KOPT-K1 (cell line): ENCODE measurements around the gene KLF1.
"Not testable (repeated sequence)": the region's sequence is repeated elsewhere in the genome, so short reads cannot be mapped to it uniquely, and the experiment has no call there.

Source experiments
- H3K27ac ChIP-seq: fragments of 200-600 bp; sonication (generic); 2 replicates; pipeline ENCODE4 v1.5.1; 2016; ENCODE audit warnings: antibody characterized with exemption, mild to moderate bottlenecking, low read depth, low read length; ENCODE audit not compliant: poor library complexity, severe bottlenecking
- H3K36me3 ChIP-seq: fragments of 200-600 bp; sonication (generic); 2 replicates; pipeline ENCODE4 v1.5.1; 2017; ENCODE audit warnings: antibody characterized with exemption, mild to moderate bottlenecking, low read length, moderate library complexity; ENCODE audit not compliant: insufficient read depth
- H3K9me3 ChIP-seq: fragments of 200-600 bp; sonication (generic); 2 replicates; pipeline ENCODE4 v1.5.1; 2017; ENCODE audit warnings: antibody characterized with exemption, low read length, mild to moderate bottlenecking; ENCODE audit not compliant: insufficient read depth, poor library complexity, severe bottlenecking

KLF1 gene

GRCh38 chr19:12886969-12887747 lies at the start of gene KLF1:
Gene KLF1 (minus strand): TSS chr19:12887201. CDS start chr19:12887140, 61 bp downstream.
- peaks cover 21% of the 10 kb centered on the region for H3K9me3 ChIP-seq
- no peaks in the 10 kb centered on the region for H3K36me3 ChIP-seq
- no peak within 1 kb of the TSS for H3K27ac ChIP-seq

DNA sequence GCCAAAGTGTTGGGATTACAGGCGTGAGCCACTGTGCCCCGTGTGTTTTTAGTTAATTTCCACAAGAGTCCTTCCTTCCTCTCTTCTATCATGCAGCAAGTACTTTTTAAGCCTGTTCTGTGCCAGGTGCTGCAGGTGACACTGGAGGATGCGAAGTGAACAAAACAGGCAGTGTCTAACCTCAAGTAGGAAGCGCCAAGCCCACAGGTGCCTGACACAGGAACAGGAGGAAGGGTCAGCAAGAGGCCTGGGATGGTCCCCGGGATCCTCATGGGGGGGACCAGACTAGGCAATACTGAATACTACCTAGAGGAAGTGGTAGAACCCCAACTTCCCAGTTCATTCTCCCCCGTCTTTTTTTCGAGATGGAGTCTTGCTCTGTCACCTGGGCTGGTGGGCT lies 49.6 kb upstream of the KLF1 start:
- H3K36me3 ChIP-seq: peaks cover 31% of the 10 kb centered on the region
- peak overlapping the region; percentile 99 for H3K27ac ChIP-seq
- H3K9me3 ChIP-seq: no peaks in the 10 kb centered on the region

GRCh38 chr19:12935071-12935470 lies 48.1 kb upstream of the KLF1 start:
- Histone ChIP-seq H3K9me3 (no peaks in the 10 kb centered on the region), H3K27ac (peak overlapping the region; percentile 99), H3K36me3 (peaks cover 31% of the 10 kb centered on the region)

- Histone ChIP-seq H3K36me3 (peaks cover 34% of the 10 kb centered on the region), H3K9me3 (no peaks in the 10 kb centered on the region), H3K27ac (peak within 1 kb of the TSS; percentile 88)
Observed at GRCh38 chr19:12933287-12934072, 46.5 kb upstream of the KLF1 start, which contains the start of gene FARSA. Gene FARSA (minus strand): TSS chr19:12933711. CDS start chr19:12933696, 15 bp downstream.

DNA sequence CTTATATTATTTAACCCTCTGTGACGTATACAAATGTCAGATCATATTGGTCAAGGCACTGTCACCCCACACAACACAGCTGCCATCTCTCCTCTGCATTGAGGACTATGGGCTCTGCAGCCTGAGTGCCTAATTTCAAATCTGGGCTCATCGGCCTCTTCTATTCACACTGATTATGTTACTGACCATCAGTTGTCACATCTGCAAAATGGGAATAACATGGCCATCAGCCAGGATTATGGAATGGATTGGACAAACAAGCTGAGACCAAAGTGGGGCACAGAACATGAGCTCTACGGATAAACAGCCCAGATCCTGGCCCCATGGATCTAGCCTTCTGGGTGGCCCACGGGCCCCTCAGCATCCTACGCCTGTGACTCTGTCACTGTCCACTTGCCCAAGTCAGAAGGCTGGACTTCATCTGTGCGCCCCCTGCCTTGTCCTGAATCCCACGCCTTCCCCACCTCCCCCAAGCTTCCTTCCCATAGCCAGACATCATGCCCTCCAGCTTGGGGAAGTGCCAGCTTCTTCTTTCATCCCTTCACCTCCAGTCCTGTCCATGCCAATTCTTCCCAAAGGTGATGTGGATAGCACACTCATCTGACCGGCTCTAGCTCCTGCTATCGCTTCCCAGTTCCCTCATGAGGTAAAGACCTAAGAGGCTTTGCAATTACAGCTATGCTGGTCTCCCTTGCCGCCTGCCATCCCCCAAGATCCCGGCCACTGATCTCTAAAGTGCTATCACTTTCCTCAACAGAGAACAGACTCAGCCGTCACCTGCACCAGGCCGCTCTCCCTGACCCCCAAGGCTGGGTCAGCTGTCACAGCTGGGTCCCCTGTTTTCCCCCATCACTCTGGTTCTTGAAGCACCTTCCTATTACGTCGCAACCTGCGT lies 45.6 kb upstream of the KLF1 start:
- H3K36me3 ChIP-seq: peaks cover 42% of the 10 kb centered on the region
- H3K9me3 ChIP-seq: no peaks in the 10 kb centered on the region
- peak overlapping the region; percentile 88 for H3K27ac ChIP-seq

DNA sequence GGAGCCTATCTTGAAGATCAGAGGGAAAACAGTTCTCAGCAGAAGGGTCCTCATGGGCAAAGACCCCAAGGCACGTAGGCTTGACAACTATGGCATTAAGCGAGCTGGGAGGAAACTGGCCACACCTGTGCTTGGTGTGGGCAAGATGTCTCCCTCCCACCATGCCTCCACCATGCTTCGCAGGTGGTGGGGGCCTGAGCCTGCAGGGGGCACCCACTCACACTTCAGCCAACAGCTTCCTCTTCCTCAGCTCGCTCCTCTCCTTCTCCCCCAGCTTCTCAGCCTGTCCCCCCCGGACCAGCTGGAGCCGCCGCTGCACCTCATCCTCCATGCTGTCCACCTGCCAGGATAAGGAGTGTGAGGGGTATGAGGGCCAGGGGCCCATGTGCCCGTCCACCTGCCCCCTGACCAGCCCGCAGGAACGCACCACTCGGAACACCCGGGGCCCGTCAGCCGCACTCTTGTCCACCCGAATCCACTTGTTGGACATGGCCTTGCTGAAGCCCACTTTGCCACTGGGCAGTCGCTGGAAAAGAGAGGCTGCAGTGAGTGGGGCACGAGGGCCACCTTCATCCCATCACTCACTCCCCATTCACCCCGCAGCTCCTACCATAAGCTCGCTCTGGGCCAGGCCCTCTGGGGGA lies 43.1 kb upstream of the KLF1 start:
- Histone ChIP-seq H3K27ac (peak overlapping the region; percentile 34), H3K36me3 (peaks cover 67% of the 10 kb centered on the region), H3K9me3 (no peaks in the 10 kb centered on the region)

GRCh38 chr19:12924621-12925310 lies 37.8 kb upstream of the KLF1 start:
- H3K27ac ChIP-seq: no peak overlapping the region
- peaks cover 79% of the 10 kb centered on the region for H3K36me3 ChIP-seq
- H3K9me3 ChIP-seq: no peaks in the 10 kb centered on the region

DNA sequence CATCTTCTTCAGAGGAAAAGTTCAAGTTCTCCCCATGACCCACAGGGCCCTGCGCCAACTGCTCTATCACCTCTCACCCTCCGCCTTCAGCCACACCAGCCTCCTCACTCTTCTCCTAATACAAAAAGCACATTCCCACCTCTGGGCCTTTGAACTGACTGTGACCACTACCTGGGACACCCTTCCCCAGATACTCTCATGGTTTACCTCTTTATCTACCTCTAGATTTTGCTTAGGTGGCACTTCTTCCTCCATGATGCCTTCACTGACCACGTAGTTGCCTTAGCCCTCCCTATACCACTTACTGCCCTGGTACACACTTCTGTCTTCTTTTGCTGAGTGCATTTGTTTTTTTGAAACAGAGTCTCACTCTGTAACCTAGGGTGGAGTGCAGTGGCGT lies 36.0 kb upstream of the KLF1 start:
- peaks cover 61% of the 10 kb centered on the region for H3K36me3 ChIP-seq

DNA sequence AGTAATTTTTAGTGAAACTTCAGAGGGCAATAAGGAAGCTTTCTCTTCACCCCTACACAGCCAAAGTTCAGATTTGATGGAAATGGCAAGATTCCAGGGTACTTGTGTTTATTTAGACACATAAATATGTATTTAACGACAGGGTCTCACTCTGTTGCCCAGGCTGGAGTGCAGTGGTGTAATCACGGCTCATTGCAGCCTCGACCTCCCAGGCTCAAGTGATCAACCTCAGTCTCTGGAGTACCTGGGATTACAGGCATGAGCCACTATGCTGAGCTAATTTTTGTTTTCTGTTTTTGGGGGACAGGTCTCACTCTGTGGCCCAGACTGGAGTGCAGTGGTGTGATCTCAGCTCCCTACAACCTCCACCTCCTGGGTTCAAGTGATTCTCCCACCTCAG lies 34.0 kb upstream of the KLF1 start:
- H3K36me3 ChIP-seq: peaks cover 42% of the 10 kb centered on the region
- peak overlapping the region; percentile 21 for H3K27ac ChIP-seq
- H3K9me3 ChIP-seq: no peaks in the 10 kb centered on the region

More for the DNA sequence above, 36.0 kb upstream of the KLF1 start:
- Histone ChIP-seq H3K9me3 (no peaks in the 10 kb centered on the region), H3K27ac (no peak overlapping the region)

DNA sequence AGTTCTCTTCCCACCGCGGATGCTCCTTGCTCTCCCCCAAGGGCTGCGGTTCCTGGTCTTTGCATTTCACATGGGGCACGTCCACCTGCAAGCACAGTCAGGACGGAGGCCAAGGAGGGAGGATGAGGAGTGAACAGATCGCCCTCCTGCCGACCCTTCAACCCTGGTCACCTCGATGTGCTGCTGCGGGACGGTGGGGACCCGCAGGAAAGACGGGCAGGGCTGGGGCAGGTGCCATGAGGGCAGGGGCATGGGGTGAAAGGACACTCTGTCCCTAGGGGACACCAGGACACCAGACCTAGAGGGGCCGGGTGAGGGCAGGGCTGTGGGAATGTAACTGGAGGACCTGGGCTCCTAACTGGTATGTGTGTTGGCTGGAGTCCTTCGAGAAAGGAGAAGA lies 31.3 kb upstream of the KLF1 start:
- peaks cover 14% of the 10 kb centered on the region for H3K36me3 ChIP-seq
- H3K9me3 ChIP-seq: no peaks in the 10 kb centered on the region
- H3K27ac ChIP-seq: peak overlapping the region; percentile 74

GRCh38 chr19:12915860-12916259 lies 28.9 kb upstream of the KLF1 start:
- not testable (repeated sequence) for H3K9me3 ChIP-seq, H3K36me3 ChIP-seq
- peak overlapping the region; percentile 84 for H3K27ac ChIP-seq

- Histone ChIP-seq H3K36me3 (no peaks in the 10 kb centered on the region), H3K9me3 (no peaks in the 10 kb centered on the region), H3K27ac (peak overlapping the region; percentile 84)
Observed at GRCh38 chr19:12913851-12914690, 27.1 kb upstream of the KLF1 start.

GRCh38 chr19:12913011-12913561 lies 26.1 kb upstream of the KLF1 start:
- no peaks in the 10 kb centered on the region for H3K9me3 ChIP-seq
- no peaks in the 10 kb centered on the region for H3K36me3 ChIP-seq
- peak overlapping the region; percentile 84 for H3K27ac ChIP-seq
